Naive thymus-derived CD4-positive, alpha-beta T cell (primary cell): ENCODE data around the gene IL3. TPM values are rescaled to one million over a fixed set of nuclear protein-coding genes. Genes with fewer than 3 reads are reported as not detected.

Source experiments
- ATAC-seq: fragments of 150-1000 bp; cut with Tn5 transposase; 2 replicates; pipeline ENCODE4 v1.10.0; 2021; ENCODE audit warnings: mild to moderate bottlenecking, moderate library complexity
- CTCF ChIA-PET: fragments of 350-600 bp; sonication (Branson Sonifier 250); formaldehyde crosslinking; loops from one replicate; lab custom pipeline; 2021; ENCODE audit warnings: antibody characterized with exemption; lab: Charles Lee
- POLR2A ChIA-PET: fragments of 350-600 bp; sonication (Branson Sonifier 250); formaldehyde crosslinking; loops from one replicate; lab custom pipeline; 2021; ENCODE audit warnings: antibody characterized with exemption, inconsistent platforms; lab: Charles Lee
- DNase-seq, 9 donors: peaks; one replicate each; pipeline versions ENCODE4 v3.0.0 to v3.0.0-alpha.2; 2020 to 2022; ENCODE audit warnings: mixed read lengths in 1 of 9
- H3K27ac ChIP-seq: one replicate; pipeline ENCODE4 v1.7.0; 2013; ENCODE audit warnings: mild to moderate bottlenecking, low read depth, low read length, moderate library complexity
- H3K27me3 ChIP-seq, 2 donors: one replicate each; pipeline ENCODE4 v1.7.0; 2013; ENCODE audit warnings: low read length in 2 of 2, mild to moderate bottlenecking in 2 of 2, moderate library complexity in 2 of 2; ENCODE audit not compliant: control insufficient read depth in 2 of 2, insufficient read depth in 2 of 2
- H3K36me3 ChIP-seq, 3 experiments: 1 replicate in 2 of 3; 2 replicates in 1 of 3; pipeline ENCODE4 v1.7.0; 2013; ENCODE audit warnings: low read length in 3 of 3, mild to moderate bottlenecking in 3 of 3, moderate library complexity in 1 of 3; ENCODE audit not compliant: insufficient read depth in 3 of 3, control insufficient read depth in 2 of 3
- H3K4me1 ChIP-seq, 2 donors: one replicate each; pipeline ENCODE4 v1.7.0; 2013; ENCODE audit warnings: low read length in 2 of 2, mild to moderate bottlenecking in 2 of 2, moderate library complexity in 1 of 2; ENCODE audit not compliant: control insufficient read depth in 2 of 2, insufficient read depth in 2 of 2
- H3K4me3 ChIP-seq: 2 replicates; pipeline ENCODE4 v1.7.0; 2013; ENCODE audit warnings: mild to moderate bottlenecking, low read length
- H3K9me3 ChIP-seq, 3 experiments: 1 replicate in 2 of 3; 2 replicates in 1 of 3; pipeline ENCODE4 v1.7.0; 2013; ENCODE audit warnings: low read length in 3 of 3; ENCODE audit not compliant: control insufficient read depth in 2 of 3
- H3K27ac Mint-ChIP-seq, 9 donors: one replicate each; pipeline ENCODE4 v1.8.0; 2020 to 2022; ENCODE audit warnings: mixed read lengths in 9 of 9, mild to moderate bottlenecking in 8 of 9, moderate library complexity in 5 of 9, inconsistent platforms in 2 of 9
- H3K27me3 Mint-ChIP-seq, 5 donors: one replicate each; pipeline ENCODE4 v1.8.0; 2021 to 2022; ENCODE audit warnings: mixed read lengths in 5 of 5, mild to moderate bottlenecking in 1 of 5
- H3K36me3 Mint-ChIP-seq, 5 donors: one replicate each; pipeline ENCODE4 v1.8.0; 2020 to 2022; ENCODE audit warnings: mixed read lengths in 5 of 5, mild to moderate bottlenecking in 3 of 5, inconsistent platforms in 1 of 5
- H3K4me1 Mint-ChIP-seq, 7 donors: one replicate each; pipeline ENCODE4 v1.8.0; 2020 to 2022; ENCODE audit warnings: mixed read lengths in 7 of 7, mild to moderate bottlenecking in 3 of 7, inconsistent platforms in 1 of 7
- H3K4me3 Mint-ChIP-seq, 10 donors: one replicate each; pipeline ENCODE4 v1.8.0; 2020 to 2022; ENCODE audit warnings: mild to moderate bottlenecking in 10 of 10, mixed read lengths in 10 of 10, moderate library complexity in 6 of 10, inconsistent platforms in 2 of 10
- H3K9me3 Mint-ChIP-seq, 11 donors: one replicate each; pipeline ENCODE4 v1.8.0; 2020 to 2022; ENCODE audit warnings: mixed read lengths in 11 of 11, mild to moderate bottlenecking in 4 of 11, inconsistent platforms in 1 of 11, moderate library complexity in 1 of 11
- intact Hi-C, 2 donors: fragments of 100-400 bp; cut with micrococcal nuclease; formaldehyde crosslinking; loops; one replicate each; pipeline ENCODE4 v1.15.1; 2023
- polyA plus RNA-seq, 2 donors: library from polyadenylated mRNA; unstranded; fragments of 300-500 nt; fragmentation: Illumina TruSeq; gene quantifications; one replicate each; pipeline ENCODE4 v1.2.3, GENCODE V29; 2021
- total RNA-seq, 6 experiments: library from RNA in 5 of 6; stranded (reverse) in 5 of 6; gene quantifications; 1 replicate in 5 of 6; 2 replicates in 1 of 6; pipeline ENCODE4 v1.2.3 and lab custom pipeline; 2021 to 2026

Gene IL3
- total and polyA plus RNA-seq, 7 experiments from 2014 or later = 1.3 TPM; not detected in 6

DNA sequence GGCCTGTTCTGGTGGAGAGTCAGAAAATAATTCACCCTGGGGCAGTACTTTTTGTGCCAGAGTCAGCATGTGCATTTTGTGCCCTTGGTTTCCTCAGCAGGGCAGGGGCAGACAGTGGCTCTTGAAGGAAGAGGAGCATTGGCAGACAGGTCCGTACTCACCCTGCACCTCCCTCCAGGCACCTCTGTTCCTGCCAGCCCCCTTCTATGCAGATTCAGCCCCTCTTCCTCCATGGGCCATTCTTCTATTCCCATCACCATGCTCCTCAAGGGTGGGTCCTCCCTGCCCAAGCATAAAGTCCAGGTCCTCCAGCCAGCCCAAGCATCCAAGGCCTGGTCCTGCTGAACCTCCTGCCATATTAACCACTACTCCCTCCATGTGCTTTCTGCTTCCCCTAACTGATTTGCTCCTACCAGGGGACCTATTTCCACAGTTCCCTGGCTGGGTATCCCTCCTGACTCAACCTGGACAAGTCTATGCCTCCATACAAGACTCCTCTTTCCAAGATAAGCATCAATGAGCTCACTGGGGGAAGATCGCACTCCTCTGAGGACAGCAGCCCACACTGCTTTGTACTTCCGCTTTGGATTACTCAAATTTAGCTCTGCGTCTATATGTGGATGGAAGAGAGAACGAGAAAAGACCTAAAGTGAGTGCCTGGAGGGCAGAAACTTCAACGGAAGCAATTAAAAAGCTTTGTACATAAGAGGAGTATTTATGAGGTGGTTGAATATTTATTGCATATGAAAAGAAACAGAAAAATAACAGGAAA lies 39.7 kb upstream of the IL3 start:
- peaks cover 10 to 54% (median 43%) of the 10 kb centered on the region in 7 donors for H3K4me1 Mint-ChIP-seq

DNA sequence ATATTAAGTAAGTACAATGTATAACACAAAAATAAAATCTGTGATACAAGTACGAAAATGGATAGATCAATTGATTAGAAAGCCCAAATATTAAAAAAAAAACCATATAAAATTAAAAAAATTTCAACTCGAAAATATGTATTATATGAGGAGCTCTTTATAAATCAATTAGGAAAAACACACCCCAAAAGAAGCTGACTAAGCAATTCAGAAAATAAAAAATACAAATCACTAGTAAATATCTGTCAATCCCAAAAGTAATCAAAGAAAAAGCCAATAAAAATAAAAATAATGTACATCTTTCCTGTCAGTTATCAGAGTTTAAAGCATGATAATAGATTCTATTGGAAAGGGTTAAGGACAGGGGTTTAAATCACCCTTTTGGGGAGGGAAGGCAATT lies 38.8 kb upstream of the IL3 start:
- Histone ChIP-seq H3K36me3 (no peaks in the 10 kb centered on the region), H3K4me1 (peaks cover 19 to 33% of the 10 kb centered on the region in 2 donors), H3K4me3 (no peak overlapping the region), H3K9me3 (no peaks in the 10 kb centered on the region), H3K27ac (no peak overlapping the region), H3K27me3 (no peaks in the 10 kb centered on the region)
- ATAC-seq = no peak
- Mint-ChIP-seq H3K36me3 (no peaks in the 10 kb centered on the region), H3K4me1 (peaks cover 10 to 46% (median 35%) of the 10 kb centered on the region in 7 donors), H3K4me3 (no peak overlapping the region), H3K27ac (peak overlapping the region in 1 of 9 donors; percentile 48), H3K9me3 (no peaks in the 10 kb centered on the region), H3K27me3 (peaks cover 0 to 29% (median 0%) of the 10 kb centered on the region in 5 donors)
- intact Hi-C loops = loop anchor here in 1 of 2 donors (5.0 kb wide), 1 partner anchor 224 kb away; the partner anchor contains the start of gene FNIP1
- ChIA-PET CTCF (interaction anchor here (0.6 to 0.8 kb wide), 2 partner anchors 428 to 548 kb away, joined by 3 read pairs; no protein-coding TSS in a partner anchor), POLR2A (no interaction called here)
- no peak for DNase-seq

More for the DNA sequence above, 39.7 kb upstream of the IL3 start:
- H3K27me3 Mint-ChIP-seq = peaks cover 0 to 38% (median 0%) of the 10 kb centered on the region in 5 donors
- no peak overlapping the region for H3K27ac ChIP-seq
- ChIA-PET CTCF (no interaction called here), POLR2A (no interaction called here)
- ATAC-seq (peak; percentile 34), DNase-seq (no peak)
- H3K9me3 ChIP-seq = no peaks in the 10 kb centered on the region
- no peaks in the 10 kb centered on the region for H3K27me3 ChIP-seq
- H3K27ac Mint-ChIP-seq = peak overlapping the region in 8 of 9 donors; percentile 39 to 95 (median 73)
- H3K4me1 ChIP-seq = peaks cover 19 to 24% of the 10 kb centered on the region in 2 donors
- H3K4me3 Mint-ChIP-seq = peak overlapping the region in 5 of 10 donors; percentile 52 to 81 (median 58)
- H3K4me3 ChIP-seq = no peak overlapping the region
- H3K36me3 ChIP-seq = no peaks in the 10 kb centered on the region
- intact Hi-C loops = loop anchor here in 1 of 2 donors (1.0 to 5.0 kb wide), 4 partner anchors 43 to 385 kb away; partner anchors contain the start of genes FNIP1 and RAPGEF6
- no peaks in the 10 kb centered on the region for H3K36me3 Mint-ChIP-seq
- H3K9me3 Mint-ChIP-seq = no peaks in the 10 kb centered on the region

DNA sequence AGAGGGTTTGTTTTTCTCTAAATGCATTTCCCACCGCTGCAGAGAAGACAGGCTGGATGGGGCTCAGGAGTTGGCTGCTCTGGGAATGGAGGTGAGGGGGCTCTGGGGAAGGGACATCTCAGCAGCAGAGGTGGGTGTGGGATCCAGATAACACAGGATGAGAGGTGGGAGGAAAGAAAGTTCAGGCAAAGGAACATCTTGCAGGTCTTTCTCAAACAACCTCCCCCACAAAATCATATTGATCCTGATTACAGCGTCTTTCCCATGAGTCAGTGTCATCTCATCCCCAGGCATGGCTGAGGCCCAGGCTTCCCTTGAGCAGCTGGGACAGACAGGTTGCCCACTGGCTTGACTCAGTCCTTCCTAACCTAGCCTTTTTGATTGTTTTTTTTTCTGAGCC lies 37.7 kb upstream of the IL3 start:
- no peak for ATAC-seq
- Mint-ChIP-seq H3K36me3 (peaks cover 0 to 2% (median 0%) of the 10 kb centered on the region in 5 donors), H3K4me3 (no peak overlapping the region), H3K9me3 (peaks cover 0 to 2% (median 0%) of the 10 kb centered on the region in 11 donors), H3K4me1 (peaks cover 16 to 39% (median 34%) of the 10 kb centered on the region in 7 donors), H3K27me3 (peaks cover 0 to 20% (median 0%) of the 10 kb centered on the region in 5 donors), H3K27ac (peak overlapping the region in 1 of 9 donors; percentile 40)
- DNase-seq = peak in 1 of 9 donors; percentile 50
- H3K27ac ChIP-seq = no peak overlapping the region
- H3K9me3 ChIP-seq = no peaks in the 10 kb centered on the region
- no peaks in the 10 kb centered on the region for H3K27me3 ChIP-seq
- ChIA-PET POLR2A (no interaction called here), CTCF (no interaction called here)
- peaks cover 19 to 43% of the 10 kb centered on the region in 2 donors for H3K4me1 ChIP-seq
- H3K36me3 ChIP-seq = no peaks in the 10 kb centered on the region
- no peak overlapping the region for H3K4me3 ChIP-seq
- intact Hi-C loops = loop anchor here in 1 of 2 donors (5.0 kb wide), 1 partner anchor 225 kb away; the partner anchor contains the start of gene FNIP1

DNA sequence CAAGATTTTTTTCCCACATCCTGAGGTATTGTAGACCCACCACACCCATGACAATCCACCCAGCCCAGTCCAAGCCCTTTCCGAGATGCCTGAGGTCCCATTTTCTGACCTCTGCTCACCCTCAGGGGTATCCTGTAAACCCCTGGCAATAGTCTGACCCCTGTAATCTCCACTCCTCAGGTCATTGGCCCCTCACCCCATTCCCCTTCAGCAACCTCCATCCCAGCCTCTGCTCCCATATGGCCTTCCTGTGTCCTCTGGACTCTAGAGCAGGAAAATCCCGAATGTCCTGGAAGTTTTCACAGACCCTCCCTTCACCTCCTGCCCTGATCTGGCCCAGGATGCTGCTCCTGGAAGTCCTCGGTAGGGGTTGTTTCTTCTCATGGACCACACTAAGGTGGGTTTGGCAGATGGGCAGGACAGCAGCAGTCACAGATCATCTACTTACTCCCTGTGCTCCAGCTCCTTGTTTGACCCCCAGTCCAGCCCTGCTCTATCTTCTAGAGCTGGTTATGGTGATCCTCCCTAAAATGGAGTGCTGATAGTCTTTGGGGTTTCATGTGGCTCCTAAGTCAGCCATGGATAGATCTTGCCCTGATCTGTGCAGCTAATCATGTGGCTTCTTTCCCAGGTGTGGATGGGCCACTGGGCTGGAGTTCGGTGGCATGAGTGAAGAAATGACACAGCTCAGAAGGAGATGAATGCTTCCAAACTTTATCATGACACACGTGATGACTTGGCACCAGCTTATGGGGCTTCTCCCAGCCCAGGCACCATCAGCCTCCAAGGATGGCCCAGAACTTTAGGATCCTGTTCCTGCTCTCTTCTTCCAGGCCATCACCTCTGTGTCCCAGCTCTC lies 37.0 kb upstream of the IL3 start:
- H3K4me3 Mint-ChIP-seq = no peak overlapping the region
- Histone ChIP-seq H3K4me1 (peaks cover 19 to 42% of the 10 kb centered on the region in 2 donors), H3K27me3 (no peaks in the 10 kb centered on the region), H3K4me3 (no peak overlapping the region), H3K36me3 (no peaks in the 10 kb centered on the region), H3K9me3 (no peaks in the 10 kb centered on the region), H3K27ac (no peak overlapping the region)
- H3K4me1 Mint-ChIP-seq = peaks cover 14 to 39% (median 32%) of the 10 kb centered on the region in 7 donors
- CTCF ChIA-PET = interaction anchor here (0.6 to 0.8 kb wide), 2 partner anchors 43 to 434 kb away, joined by 3 read pairs; no protein-coding TSS in a partner anchor
- H3K36me3 Mint-ChIP-seq = peaks cover 0 to 4% (median 0%) of the 10 kb centered on the region in 5 donors
- H3K27ac Mint-ChIP-seq = peak overlapping the region in 2 of 9 donors; percentile 32 to 40
- ATAC-seq (no peak), DNase-seq (peak in 1 of 9 donors; percentile 20)
- intact Hi-C loops = loop anchor here in 1 of 2 donors (5.0 kb wide), 1 partner anchor 226 kb away; the partner anchor contains the start of gene FNIP1
- POLR2A ChIA-PET = no interaction called here
- peaks cover 0 to 19% (median 3%) of the 10 kb centered on the region in 5 donors for H3K27me3 Mint-ChIP-seq
- peaks cover 0 to 2% (median 0%) of the 10 kb centered on the region in 11 donors for H3K9me3 Mint-ChIP-seq

DNA sequence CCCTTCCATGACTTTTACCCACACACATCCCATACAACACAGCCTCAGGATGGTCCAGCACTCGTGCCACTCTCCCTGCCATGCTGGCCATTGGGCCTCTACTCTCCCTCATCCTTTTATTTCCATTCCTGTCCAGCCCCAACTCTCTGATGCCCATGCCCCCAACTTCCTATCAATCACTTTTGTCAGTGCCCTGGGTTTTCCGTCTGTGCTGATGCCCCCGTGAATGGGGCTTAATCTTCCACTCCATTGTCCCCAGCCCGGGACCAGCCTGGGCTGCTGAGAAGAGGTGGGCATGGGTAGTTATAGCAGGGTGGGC lies 36.4 kb upstream of the IL3 start:
- no peaks in the 10 kb centered on the region for H3K36me3 ChIP-seq
- H3K9me3 ChIP-seq = no peaks in the 10 kb centered on the region
- Mint-ChIP-seq H3K4me3 (no peak overlapping the region), H3K27me3 (peaks cover 0 to 18% (median 3%) of the 10 kb centered on the region in 5 donors), H3K4me1 (peaks cover 14 to 34% (median 27%) of the 10 kb centered on the region in 7 donors), H3K27ac (no peak overlapping the region), H3K9me3 (peaks cover 0 to 2% (median 0%) of the 10 kb centered on the region in 11 donors), H3K36me3 (peaks cover 0 to 4% (median 0%) of the 10 kb centered on the region in 5 donors)
- ChIA-PET POLR2A (no interaction called here), CTCF (interaction anchor here (0.8 kb wide), 1 partner anchor 435 kb away, joined by 3 read pairs; no protein-coding TSS in a partner anchor)
- H3K27ac ChIP-seq = no peak overlapping the region
- ATAC-seq = no peak
- no peak for DNase-seq
- H3K4me1 ChIP-seq = peaks cover 17 to 36% of the 10 kb centered on the region in 2 donors
- no peaks in the 10 kb centered on the region for H3K27me3 ChIP-seq
- no peak overlapping the region for H3K4me3 ChIP-seq
- intact Hi-C loops = loop anchor here in 1 of 2 donors (5.0 kb wide), 1 partner anchor 227 kb away; the partner anchor contains the start of gene FNIP1
